ENCODE measurements around the gene HOMER2.
A peak's percentile ranks its signal among the peaks of the same experiment; 100 is the strongest.

Gene HOMER2

GRCh38 chr15:82951472-82952157, 905 bp downstream of the HOMER2 start:
- DNase-seq (ENCODE audit: low read depth) = peak; percentile 18
- no peak for TF ChIP-seq CTCF (conservative IDR thresholded peaks at IDR 0.05; ENCODE audit: low read length)
- H3K4me3 ChIP-seq (ENCODE audit: low read length) = peak overlapping the region; percentile 63

- peak; percentile 3 for DNase-seq (ENCODE audit: low read depth)
- TF ChIP-seq CTCF (conservative IDR thresholded peaks at IDR 0.05; ENCODE audit: low read length) = no peak
- no peak overlapping the region; the same call in 1 of the 2 replicates for H3K4me3 ChIP-seq (ENCODE audit: low read length)
Measured at GRCh38 chr15:82950746-82951370, 1.7 kb downstream of the HOMER2 start.

- no peak for DNase-seq (ENCODE audit: low read depth)
- H3K4me3 ChIP-seq (ENCODE audit: low read length) = no peak overlapping the region
- no peak for TF ChIP-seq CTCF (conservative IDR thresholded peaks at IDR 0.05; ENCODE audit: low read length)
Measured at GRCh38 chr15:82950295-82950694, 2.2 kb downstream of the HOMER2 start.

- no peak overlapping the region for H3K4me3 ChIP-seq (ENCODE audit: low read length)
- TF ChIP-seq CTCF (conservative IDR thresholded peaks at IDR 0.05; ENCODE audit: low read length) = no peak
- no peak for DNase-seq (ENCODE audit: low read depth)
Measured at GRCh38 chr15:82946155-82946701, 6.3 kb downstream of the HOMER2 start.

- no peak for TF ChIP-seq CTCF (conservative IDR thresholded peaks at IDR 0.05; ENCODE audit: low read length)
- DNase-seq (ENCODE audit: low read depth) = no peak
- no peak overlapping the region for H3K4me3 ChIP-seq (ENCODE audit: low read length)
Measured at GRCh38 chr15:82945326-82945725, 7.2 kb downstream of the HOMER2 start.

GRCh38 chr15:82944821-82945220, 7.7 kb downstream of the HOMER2 start:
- no peak for TF ChIP-seq CTCF (conservative IDR thresholded peaks at IDR 0.05; ENCODE audit: low read length)
- H3K4me3 ChIP-seq (ENCODE audit: low read length) = no peak overlapping the region
- DNase-seq (ENCODE audit: low read depth) = peak; percentile 80

GRCh38 chr15:82944056-82944455, 8.5 kb downstream of the HOMER2 start:
- DNase-seq (ENCODE audit: low read depth) = no peak
- no peak for TF ChIP-seq CTCF (conservative IDR thresholded peaks at IDR 0.05; ENCODE audit: low read length)
- no peak overlapping the region for H3K4me3 ChIP-seq (ENCODE audit: low read length)

Measured in AG10803 (cell line).